GM12864 (cell line): ENCODE measurements around the gene BMPER.

Experiments used
- DNase-seq: peaks from one replicate; pipeline ENCODE4 v3.0.0-alpha.2; 2011; ENCODE audit warnings: low read depth
- H3K4me3 ChIP-seq: 2 replicates; pipeline ENCODE4 v1.5.1; 2011; ENCODE audit warnings: mild to moderate bottlenecking, low read depth, low read length, control low read depth
- TF ChIP-seq, protein P1 (sequence below): IDR thresholded peaks from 2 replicates; pipeline ENCODE4 v1.5.1; 2011; ENCODE audit warnings: low read depth, mild to moderate bottlenecking, moderate library complexity, low read length, control low read depth, inconsistent platforms; ENCODE audit errors: missing control alignments

The BMPER gene

DNA sequence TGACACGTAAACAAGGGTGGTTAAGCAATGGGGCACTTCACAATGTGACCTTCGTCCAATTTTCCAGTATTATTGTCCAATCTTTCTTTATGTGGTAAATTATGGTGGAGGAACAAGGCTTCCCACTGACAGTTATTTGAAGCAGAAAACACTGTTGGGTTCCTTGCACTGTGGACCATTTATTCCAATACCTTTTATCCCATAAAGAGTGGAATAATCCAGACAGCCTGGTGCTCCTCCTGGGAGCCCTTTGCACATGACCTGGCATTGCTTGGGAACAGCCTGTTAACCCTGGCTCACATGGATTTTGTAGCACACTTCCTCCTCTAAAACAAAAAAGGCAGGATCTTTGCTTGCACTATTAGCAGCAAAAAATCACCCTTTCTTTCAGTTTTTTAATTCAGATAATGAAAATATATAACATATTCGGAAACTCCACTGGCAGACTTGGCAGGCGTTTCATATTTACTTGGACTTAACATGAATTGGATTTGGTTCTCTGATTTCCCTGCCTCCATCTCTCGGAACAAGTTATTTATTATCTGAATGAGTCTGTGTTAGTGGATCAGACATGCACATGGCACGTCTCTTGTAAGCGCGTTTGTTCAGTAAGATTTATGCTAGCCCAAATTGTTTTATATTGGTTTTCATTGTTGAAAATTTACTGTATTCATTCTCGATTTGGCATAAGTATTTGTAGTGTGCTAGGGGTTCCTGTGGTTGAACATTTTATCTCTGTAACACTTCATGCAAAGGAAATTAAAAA, 59.3 kb downstream of the BMPER start:
- TF ChIP-seq, protein P1, sequence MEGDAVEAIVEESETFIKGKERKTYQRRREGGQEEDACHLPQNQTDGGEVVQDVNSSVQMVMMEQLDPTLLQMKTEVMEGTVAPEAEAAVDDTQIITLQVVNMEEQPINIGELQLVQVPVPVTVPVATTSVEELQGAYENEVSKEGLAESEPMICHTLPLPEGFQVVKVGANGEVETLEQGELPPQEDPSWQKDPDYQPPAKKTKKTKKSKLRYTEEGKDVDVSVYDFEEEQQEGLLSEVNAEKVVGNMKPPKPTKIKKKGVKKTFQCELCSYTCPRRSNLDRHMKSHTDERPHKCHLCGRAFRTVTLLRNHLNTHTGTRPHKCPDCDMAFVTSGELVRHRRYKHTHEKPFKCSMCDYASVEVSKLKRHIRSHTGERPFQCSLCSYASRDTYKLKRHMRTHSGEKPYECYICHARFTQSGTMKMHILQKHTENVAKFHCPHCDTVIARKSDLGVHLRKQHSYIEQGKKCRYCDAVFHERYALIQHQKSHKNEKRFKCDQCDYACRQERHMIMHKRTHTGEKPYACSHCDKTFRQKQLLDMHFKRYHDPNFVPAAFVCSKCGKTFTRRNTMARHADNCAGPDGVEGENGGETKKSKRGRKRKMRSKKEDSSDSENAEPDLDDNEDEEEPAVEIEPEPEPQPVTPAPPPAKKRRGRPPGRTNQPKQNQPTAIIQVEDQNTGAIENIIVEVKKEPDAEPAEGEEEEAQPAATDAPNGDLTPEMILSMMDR = no peak
- H3K4me3 ChIP-seq = no peak overlapping the region
- no peak for DNase-seq

DNA sequence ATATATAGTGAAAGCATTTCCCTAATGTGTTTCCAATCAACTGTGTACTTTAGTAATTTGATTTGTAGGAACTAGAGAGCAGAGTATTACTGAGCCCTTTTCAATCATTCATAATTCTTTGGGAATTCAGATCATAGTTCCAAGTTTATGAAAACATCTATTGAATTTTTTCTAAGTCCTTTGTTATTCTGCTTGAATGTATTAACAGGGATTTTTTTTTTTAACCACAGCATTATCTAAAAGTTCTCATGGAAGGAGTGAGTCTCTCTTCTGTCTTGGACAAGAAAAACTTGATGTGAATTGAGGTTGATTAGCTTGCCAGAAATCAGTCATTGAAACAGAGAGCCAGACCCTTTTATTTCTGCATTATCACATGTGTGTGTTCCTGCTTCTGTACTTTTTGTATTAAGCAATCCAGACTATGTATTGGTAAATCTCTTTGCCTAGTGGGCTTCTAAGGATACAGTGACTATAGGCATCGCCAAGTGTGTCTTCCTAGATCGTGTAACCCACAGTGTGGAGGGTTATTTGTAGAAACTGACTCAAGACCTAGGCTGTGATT, 59.9 kb downstream of the BMPER start:
- no peak for DNase-seq
- TF ChIP-seq, protein P1 = no peak
- no peak overlapping the region for H3K4me3 ChIP-seq

DNA sequence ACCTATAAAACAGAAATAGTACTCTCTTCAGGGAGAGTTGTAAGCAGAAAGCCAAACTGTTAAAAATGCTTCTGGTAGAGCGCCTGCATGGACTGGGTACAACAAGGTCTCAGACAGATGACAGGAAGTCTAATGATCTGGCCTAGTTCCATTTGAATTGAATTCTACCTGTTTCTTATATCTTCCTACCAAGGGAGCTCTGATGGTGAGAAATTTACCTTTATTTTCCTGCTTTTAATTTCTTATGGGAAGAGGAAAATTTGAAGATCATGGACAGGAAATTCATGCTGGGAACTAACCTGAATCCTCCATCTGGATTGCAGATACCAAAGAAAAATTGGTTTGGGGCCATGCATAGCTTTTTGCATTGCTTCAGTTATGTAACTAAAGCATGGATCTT, 63.3 kb downstream of the BMPER start:
- TF ChIP-seq, protein P1 = no peak

DNA sequence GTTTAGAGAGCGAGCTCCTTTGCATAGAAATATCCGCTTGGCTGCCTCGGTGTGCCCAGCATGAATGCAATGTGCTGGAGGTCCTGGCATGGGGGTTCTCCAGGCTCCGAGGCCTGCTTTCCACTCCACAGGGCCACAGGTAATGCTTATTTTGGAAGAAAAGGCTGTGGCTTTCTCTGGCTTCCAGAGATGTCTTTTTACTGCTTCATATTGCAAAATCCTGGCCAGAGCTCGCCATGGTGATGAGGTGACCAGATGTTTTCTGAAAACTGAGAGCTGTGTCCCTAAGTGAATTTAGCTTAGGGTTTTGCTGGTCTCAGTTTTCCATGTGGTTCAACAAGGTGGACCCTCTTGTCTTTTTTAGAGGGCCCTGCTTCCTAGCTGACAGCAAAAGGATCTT, 65.2 kb downstream of the BMPER start:
- TF ChIP-seq, protein P1 = no peak
- H3K4me3 ChIP-seq = no peak overlapping the region

More for the DNA sequence above, 63.3 kb downstream of the BMPER start:
- H3K4me3 ChIP-seq = no peak overlapping the region
- no peak for DNase-seq

DNA sequence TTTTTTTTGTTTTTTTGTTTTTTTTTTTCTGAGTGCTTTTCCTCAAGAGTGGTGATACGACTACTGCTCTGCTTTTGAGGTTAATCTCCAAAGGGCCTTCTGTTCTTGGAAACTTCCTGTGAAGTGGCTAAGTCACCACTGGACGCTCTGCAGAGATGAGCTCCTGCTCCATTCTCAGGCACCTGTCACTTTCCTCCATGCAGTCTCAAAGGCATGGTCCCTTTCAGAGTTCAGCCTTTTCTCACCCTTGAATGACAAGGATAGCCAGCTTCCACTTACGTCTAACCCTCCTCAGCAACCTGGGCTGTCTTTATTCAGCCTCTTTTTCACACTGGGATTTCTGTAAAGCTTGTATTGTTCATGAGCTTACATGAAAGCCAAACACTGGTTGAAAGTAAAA, 65.8 kb downstream of the BMPER start:
- no peak for DNase-seq
- TF ChIP-seq, protein P1 = no peak
- no peak overlapping the region for H3K4me3 ChIP-seq

More for the DNA sequence above, 65.2 kb downstream of the BMPER start:
- DNase-seq = no peak

DNA sequence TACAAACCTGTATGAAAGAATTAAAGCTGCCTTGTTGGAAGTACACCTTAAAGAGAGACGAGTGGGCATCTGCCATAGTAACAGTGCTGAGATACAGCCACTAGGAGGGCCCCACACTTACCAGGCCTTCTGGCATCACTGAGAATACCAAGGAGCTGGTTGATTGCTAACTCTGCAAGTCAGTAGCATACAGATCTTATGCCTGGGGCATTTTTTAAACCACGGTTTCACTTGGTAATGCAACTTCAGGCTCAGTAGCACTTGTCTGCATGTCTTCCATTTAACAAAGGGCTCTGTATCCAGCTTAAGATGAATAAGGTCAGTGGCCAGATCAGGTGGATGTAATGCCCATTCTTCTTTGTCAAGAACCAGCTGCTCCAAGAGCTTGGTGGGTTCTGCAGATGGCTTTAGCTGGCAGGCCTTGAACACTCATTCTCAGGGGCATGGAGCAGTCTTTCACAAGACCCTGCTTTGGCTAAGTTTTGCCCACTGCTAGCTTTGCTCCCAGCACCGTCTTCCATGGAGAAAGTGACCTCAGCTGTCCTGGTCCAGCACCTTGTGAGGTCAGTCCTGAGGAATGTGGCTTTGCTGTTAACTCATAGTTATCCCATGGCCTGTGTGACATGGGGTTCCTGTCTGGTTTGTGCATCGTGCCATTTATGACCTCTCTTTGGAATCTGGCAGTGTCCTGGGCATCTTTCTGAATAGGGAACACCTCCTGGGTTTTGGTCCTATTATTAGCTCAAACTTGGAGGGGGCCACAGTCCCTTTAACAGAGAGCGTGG, 68.1 kb downstream of the BMPER start:
- TF ChIP-seq, protein P1 = no peak
- no peak for DNase-seq
- no peak overlapping the region for H3K4me3 ChIP-seq
